Kasumi-1 (cell line): ENCODE data around the gene HOXA11.

Source experiments
- DNase-seq, 2 experiments: peaks; one replicate each; lab custom pipeline; 2025; lab: John Stamatoyannopoulos, UW

HOXA11 gene

GRCh38 chr7:27133409-27134231, 51.4 kb downstream of the HOXA11 start:
- DNase-seq, result no peak

GRCh38 chr7:27132978-27133377, 52.1 kb downstream of the HOXA11 start:
- no peak for DNase-seq

- no peak for DNase-seq
Observed at GRCh38 chr7:27132214-27132613, 52.8 kb downstream of the HOXA11 start.

- no peak for DNase-seq
Observed at GRCh38 chr7:27131390-27131819, 53.6 kb downstream of the HOXA11 start.
